HG03457 (cell line): ENCODE measurements around the gene ARHGAP25.

ENCODE experiments used
- ATAC-seq: cut with Tn5 transposase; IDR thresholded peaks from one replicate; pipeline ENCODE4 v1.9.1; 2021; ENCODE audit warnings: moderate number of reproducible peaks; ENCODE audit not compliant: unreplicated experiment

The ARHGAP25 gene

DNA sequence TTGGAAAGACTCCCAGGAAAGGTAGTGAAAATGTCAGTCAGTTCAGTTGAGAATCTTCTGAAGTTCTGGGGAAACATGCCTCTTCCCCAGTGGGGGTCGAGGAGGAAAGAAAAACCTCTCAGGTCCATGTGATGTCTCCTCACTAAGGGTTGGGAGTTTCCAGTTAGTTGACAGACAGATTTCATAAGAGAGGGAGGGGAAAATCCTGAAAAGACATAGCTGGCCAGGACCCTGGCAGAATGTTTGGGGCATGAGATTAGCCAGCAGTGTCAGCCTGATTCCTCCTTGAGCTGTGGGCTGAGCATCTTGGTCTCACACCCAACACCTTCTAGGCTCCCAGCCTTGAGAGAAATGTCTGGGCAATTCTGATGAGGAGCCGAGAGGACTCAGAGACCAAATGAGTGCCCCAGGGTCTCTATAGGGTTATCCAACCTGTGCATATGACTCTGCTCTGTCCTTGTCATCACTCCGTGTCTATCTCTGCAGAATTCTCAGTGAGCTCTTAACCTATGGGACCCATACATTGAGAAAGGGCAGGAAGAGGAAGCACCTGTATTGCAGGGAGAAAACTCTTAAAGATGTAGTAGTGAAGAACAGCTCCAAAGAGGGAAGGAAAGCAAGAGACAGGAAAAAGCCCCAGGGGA lies 122.7 kb downstream of the ARHGAP25 start:
- no peak for ATAC-seq

DNA sequence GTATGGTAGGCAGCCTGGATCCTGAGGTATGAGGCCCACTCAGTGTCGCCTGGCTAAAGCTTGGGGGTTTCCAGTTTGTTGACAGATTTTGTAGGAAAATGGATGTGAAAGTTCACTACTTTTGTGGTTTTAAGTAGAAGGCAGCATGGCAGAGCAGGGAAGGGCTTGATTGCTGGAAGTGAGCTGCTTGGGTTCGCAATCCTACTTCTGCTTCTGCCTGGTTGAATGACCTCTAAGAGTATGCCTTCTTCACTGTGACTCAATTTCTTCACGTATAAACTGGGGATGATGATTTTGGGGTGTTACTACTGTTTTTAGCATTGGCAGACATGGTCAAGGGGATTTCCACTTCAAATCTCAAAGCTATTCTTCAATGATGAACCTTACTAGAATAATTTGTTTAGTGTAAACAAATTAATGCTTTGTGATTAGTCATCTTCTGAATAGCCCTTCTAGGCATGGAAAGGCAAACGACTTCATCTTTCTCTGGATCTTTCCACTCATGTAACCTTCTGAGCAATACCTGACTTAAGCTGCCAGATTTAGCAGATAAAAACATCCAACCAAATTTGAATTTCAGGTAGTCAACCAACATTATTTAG lies 123.3 kb downstream of the ARHGAP25 start:
- no peak for ATAC-seq

DNA sequence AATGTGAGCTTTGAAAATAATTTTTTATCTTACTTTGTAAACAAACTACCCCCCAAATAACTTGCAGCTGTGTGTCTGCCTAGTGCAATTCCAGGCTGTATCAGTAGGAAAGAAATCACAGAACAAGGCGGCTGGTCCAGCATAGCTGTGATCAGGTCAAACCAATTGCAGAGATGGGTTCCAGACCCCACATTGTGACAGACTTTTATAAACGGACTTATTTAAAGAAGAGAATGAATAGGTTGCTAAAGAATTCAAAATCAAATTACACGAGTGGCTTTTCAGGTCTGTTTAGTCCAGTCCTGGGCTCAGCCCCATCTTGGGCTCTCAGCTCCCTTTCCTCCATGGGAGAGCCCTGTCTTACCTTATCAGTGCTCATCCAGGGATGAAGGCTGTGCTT lies 125.5 kb downstream of the ARHGAP25 start:
- no peak for ATAC-seq

DNA sequence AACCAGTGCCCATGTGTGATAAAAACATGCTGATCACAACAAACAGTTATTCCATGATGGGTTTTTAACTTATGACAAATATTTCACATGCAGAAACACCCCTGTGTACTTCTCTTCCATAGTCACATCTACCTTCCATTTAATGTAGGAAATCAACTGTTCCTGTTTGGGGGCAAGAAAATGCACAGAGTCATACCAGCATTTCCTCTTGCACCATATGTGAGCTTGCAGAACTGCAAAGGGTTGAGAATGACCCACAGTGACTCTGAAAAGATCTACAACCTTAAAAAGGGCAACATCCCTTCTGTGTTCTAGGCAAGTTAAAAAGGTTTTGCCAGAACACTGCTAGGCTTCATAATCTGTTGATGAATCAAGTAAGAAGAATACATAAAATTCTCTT lies 126.7 kb downstream of the ARHGAP25 start:
- no peak for ATAC-seq

DNA sequence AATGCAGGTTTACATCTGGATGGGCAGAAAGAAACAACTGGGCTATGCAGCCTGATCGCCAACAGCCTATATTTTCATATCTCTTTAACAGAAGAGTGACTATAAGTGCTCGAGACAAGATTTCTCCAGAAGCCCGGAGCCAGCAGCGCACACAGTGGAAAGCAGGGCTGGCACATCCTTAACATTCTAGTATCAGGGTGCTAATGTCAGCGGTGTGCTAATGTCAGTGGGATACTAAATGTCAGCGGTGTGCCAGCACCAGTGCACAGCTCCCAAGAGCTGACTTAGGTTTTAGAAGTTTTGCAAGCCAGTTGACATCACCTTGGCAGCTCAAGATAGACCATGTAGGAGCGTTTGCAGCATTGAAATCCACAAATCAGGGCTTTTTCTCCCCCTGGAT lies 128.3 kb downstream of the ARHGAP25 start:
- ATAC-seq = no peak

DNA sequence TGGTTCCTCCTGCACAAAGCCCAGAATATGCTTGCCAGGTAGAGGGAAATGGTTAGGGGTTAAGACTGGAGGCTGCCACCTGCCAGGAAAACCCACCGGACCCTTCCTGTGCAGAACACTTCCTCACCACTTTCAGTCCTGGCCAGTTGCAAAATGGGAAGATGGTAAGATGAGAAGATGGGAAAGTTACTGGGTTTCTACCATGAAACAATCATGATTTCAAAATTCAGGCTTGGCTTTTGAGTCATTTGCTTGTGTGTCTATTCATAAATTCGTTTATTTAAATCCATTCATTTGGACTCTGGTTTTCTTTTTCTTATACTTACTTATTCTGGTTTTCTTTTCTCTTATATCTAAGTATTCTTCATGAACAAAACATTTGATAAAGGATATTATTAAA lies 129.4 kb downstream of the ARHGAP25 start:
- ATAC-seq = no peak

DNA sequence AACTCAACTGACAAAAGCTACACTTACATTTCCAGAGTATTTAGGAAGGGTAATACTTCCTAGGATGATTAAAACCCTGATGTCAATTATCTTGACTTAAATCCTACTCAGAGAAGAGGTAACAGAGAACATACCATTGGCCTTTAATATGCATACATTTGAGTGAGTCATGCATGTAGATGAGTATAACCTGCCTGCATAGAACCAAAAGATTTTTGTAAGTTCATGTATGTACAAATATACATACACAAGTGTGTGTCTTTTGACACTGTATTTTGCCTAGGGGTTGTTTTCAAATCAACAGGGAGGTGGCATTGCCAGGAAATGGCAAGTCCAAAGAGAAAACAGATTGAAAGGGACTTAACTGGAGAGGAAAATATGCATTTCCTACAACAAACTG lies 130.5 kb downstream of the ARHGAP25 start:
- ATAC-seq = no peak

DNA sequence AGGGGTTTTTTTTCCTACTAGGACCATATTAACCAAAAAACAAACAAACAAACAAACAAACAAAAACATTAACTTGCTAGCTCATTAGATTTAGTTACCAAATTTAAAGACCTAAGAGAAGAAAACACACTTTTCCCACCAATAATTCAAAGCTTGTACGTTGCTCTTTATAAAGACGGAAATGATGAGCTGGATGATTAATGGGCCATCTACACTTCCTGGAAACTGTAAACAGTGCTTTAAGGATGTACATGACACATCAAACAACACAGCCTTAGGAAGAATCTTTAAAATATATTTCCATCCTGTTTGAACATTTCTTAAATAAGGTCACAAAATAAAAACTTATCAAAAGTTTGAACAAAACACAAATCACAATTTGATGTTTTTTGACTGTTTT lies 135.6 kb downstream of the ARHGAP25 start:
- ATAC-seq = no peak

DNA sequence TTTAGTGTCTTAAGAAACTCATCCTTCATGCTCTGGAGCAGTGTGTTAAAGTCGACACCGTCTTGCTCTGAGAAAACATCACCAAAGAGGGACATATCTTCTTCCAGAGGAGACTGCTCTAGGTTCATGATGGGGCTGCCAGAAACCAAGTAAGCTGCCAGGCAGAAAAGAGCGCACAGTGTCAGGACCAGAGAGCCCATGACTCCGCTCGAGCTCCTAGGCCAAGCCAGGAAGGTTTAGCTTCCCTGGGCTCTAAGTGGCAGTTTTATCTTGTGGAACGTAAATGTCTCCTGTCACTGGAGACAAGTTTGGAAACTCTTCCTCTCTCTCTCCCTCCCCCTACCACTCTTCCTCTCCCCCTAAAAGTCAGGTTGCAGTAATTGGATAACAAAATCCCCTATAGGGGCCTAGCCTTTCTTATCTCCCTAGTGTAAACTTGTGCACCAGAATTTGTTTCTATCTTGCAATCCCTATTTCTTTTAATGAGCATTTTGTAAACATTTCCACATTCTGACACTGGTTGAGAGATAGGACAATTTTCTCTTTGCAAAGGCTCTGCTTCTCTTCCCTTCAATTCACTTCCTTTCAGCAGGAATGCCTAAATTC lies 136.7 kb downstream of the ARHGAP25 start, which contains the start of gene BMP10:
BMP10 (minus strand) TSS at position 239 of the 606 bp plus-strand sequence; CDS start at position 200, 39 bp downstream.
- ATAC-seq = no peak
